CD14-positive monocyte (primary cell): ENCODE results near the gene TUBB6. TPM values are rescaled to one million over a fixed set of nuclear protein-coding genes. Genes with fewer than 3 reads are reported as not detected.

ENCODE experiments used
- DNase-seq, 3 donors: peaks; one replicate each; pipeline ENCODE4 v3.0.0-alpha.2; 2011 to 2022
- H2AFZ ChIP-seq: 2 replicates; pipeline ENCODE4 v1.6.0; 2012; ENCODE audit warnings: mild to moderate bottlenecking, low read depth, low read length, inconsistent platforms; ENCODE audit not compliant: insufficient read depth, poor library complexity, severe bottlenecking
- H3K27ac ChIP-seq, 2 donors: 1 replicate in 1 of 2; 2 replicates in 1 of 2; pipeline ENCODE4 v1.5.1; 2012 to 2013; ENCODE audit warnings: low read length in 2 of 2, control low read depth in 1 of 2, inconsistent platforms in 1 of 2, low read depth in 1 of 2, mild to moderate bottlenecking in 1 of 2
- H3K27me3 ChIP-seq, 2 donors: one replicate each; pipeline versions ENCODE4 v1.6.0 to v1.6.1; 2011 to 2013; ENCODE audit warnings: low read length in 2 of 2; ENCODE audit not compliant: control insufficient read depth in 2 of 2, insufficient read depth in 2 of 2
- H3K36me3 ChIP-seq, 2 donors: replicated peaks in 1 of 2; 1 replicate in 1 of 2; 2 replicates in 1 of 2; pipeline versions ENCODE4 v1.5.1 to v1.6.1; 2012 to 2013; ENCODE audit warnings: low read length in 2 of 2, control low read depth in 1 of 2, inconsistent platforms in 1 of 2, mild to moderate bottlenecking in 1 of 2; ENCODE audit not compliant: insufficient read depth in 2 of 2, control insufficient read depth in 1 of 2
- H3K4me1 ChIP-seq, 2 donors: 1 replicate in 1 of 2; 2 replicates in 1 of 2; pipeline versions ENCODE4 v1.5.1 to v1.6.1; 2012 to 2013; ENCODE audit warnings: low read length in 2 of 2, control low read depth in 1 of 2, inconsistent platforms in 1 of 2, mild to moderate bottlenecking in 1 of 2, moderate library complexity in 1 of 2; ENCODE audit not compliant: insufficient read depth in 2 of 2, control insufficient read depth in 1 of 2
- H3K4me2 ChIP-seq: replicated peaks from 2 replicates; pipeline ENCODE3; 2012; ENCODE audit warnings: low read length, moderate library complexity, mild to moderate bottlenecking; ENCODE audit not compliant: poor library complexity, severe bottlenecking; ENCODE audit errors: extremely low read depth
- H3K4me3 ChIP-seq, 3 experiments: fragments of 200-600 bp in 1 of 3; sonication (generic) in 1 of 3; replicated peaks in 1 of 3; 1 replicate in 2 of 3; 2 replicates in 1 of 3; pipeline ENCODE4 v1.5.1; 2011 to 2013; ENCODE audit warnings: low read length in 3 of 3, mild to moderate bottlenecking in 3 of 3, control low read depth in 2 of 3, low read depth in 2 of 3, inconsistent platforms in 1 of 3, moderate library complexity in 1 of 3
- H3K79me2 ChIP-seq: 2 replicates; pipeline ENCODE4 v1.6.0; 2012; ENCODE audit warnings: mild to moderate bottlenecking, control low read depth, inconsistent platforms, low read length, moderate library complexity; ENCODE audit not compliant: insufficient read depth
- H3K9ac ChIP-seq: 2 replicates; pipeline ENCODE4 v1.6.0; 2017; ENCODE audit warnings: low read length, mild to moderate bottlenecking; ENCODE audit not compliant: insufficient read depth, poor library complexity, severe bottlenecking
- H3K9me3 ChIP-seq, 2 donors: replicated peaks in 1 of 2; 1 replicate in 1 of 2; 2 replicates in 1 of 2; pipeline versions ENCODE4 v1.5.1 to v1.6.1; 2012 to 2013; ENCODE audit warnings: low read length in 2 of 2, control low read depth in 1 of 2; ENCODE audit not compliant: control insufficient read depth in 1 of 2, insufficient read depth in 1 of 2
- H4K20me1 ChIP-seq: 2 replicates; pipeline ENCODE4 v1.6.0; 2012; ENCODE audit warnings: mild to moderate bottlenecking, low read length, control low read depth, moderate library complexity; ENCODE audit not compliant: insufficient read depth
- H3K27ac Mint-ChIP-seq, 7 donors: one replicate each; pipeline ENCODE4 v1.8.0; 2020; ENCODE audit warnings: mild to moderate bottlenecking in 7 of 7, mixed read lengths in 7 of 7, moderate library complexity in 6 of 7, inconsistent platforms in 2 of 7
- H3K27me3 Mint-ChIP-seq, 3 donors: one replicate each; pipeline ENCODE4 v1.8.0; 2021 to 2022; ENCODE audit warnings: low read depth in 3 of 3, mild to moderate bottlenecking in 3 of 3, mixed read lengths in 3 of 3, moderate library complexity in 3 of 3, inconsistent platforms in 1 of 3
- H3K36me3 Mint-ChIP-seq, 2 donors: one replicate each; pipeline ENCODE4 v1.8.0; 2020; ENCODE audit warnings: mixed read lengths in 2 of 2, inconsistent platforms in 1 of 2, mild to moderate bottlenecking in 1 of 2
- H3K4me1 Mint-ChIP-seq: one replicate; pipeline ENCODE4 v1.8.0; 2020; ENCODE audit warnings: mild to moderate bottlenecking, mixed read lengths
- H3K4me3 Mint-ChIP-seq, 2 donors: one replicate each; pipeline ENCODE4 v1.8.0; 2020; ENCODE audit warnings: mild to moderate bottlenecking in 2 of 2, mixed read lengths in 2 of 2, moderate library complexity in 1 of 2
- H3K9me3 Mint-ChIP-seq, 7 donors: one replicate each; pipeline ENCODE4 v1.8.0; 2020 to 2022; ENCODE audit warnings: mixed read lengths in 7 of 7, mild to moderate bottlenecking in 6 of 7, moderate library complexity in 6 of 7, inconsistent platforms in 2 of 7
- WGBS: methylation state at CpG from one replicate; pipeline ENCODE4 v1.1.5; 2013; ENCODE audit warnings: missing lambda C conversion rate; ENCODE audit not compliant: insufficient coverage; 5-methylcytosine and 5-hydroxymethylcytosine counted together
- intact Hi-C, 2 donors: fragments of 100-400 bp; cut with micrococcal nuclease; formaldehyde crosslinking; loops; one replicate each; pipeline versions ENCODE4 v1.15.0 to v1.15.1; 2023
- polyA plus RNA-seq, 3 donors: library from polyadenylated mRNA; depleted of rRNA in 1 of 3; unstranded in 2 of 3; stranded (reverse) in 1 of 3; fragments of 300-500 nt in 2 of 3; fragments of >200 nt in 1 of 3; fragmentation: Illumina TruSeq in 2 of 3; gene quantifications; 1 replicate in 2 of 3; 2 replicates in 1 of 3; pipeline ENCODE4 v1.2.3, GENCODE V29; 2012 to 2021
- TF ChIP-seq, protein P1 (sequence below): fragments of 200-600 bp; IDR thresholded peaks from one replicate; pipeline ENCODE4 v1.8.0; 2022; ENCODE audit warnings: antibody characterized with exemption, mild to moderate bottlenecking

The TUBB6 gene
- polyA plus RNA-seq, 3 donors, result 15.8 to 34.9 (median 27.6) TPM

DNA sequence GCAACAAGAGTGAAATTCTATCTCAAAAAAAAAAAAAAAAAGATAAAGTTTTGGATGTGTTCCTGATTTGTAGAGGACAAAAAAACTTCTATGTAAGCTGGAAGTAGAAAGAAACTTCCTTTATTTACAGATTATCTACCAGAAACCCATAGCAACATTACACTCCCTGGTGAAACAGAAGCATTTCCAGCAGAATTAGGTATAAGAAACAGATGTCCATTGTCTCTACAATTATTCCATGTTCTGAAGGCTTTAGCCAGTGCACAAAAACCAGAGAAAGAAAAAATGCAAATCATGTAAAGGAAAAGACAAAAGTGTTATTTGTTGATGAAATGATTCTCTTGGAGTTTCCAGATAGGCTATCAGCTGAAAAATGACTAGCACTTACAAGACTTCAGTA is 4.9 kb downstream of the TUBB6 start:
- Histone ChIP-seq H3K9ac (no peak overlapping the region), H3K36me3 (peaks cover 3 to 42% of the 10 kb centered on the region in 2 donors), H3K9me3 (peaks cover 8 to 9% of the 10 kb centered on the region in 2 donors), H3K4me1 (peaks cover 20 to 26% of the 10 kb centered on the region in 2 donors), H3K4me2 (no peak overlapping the region), H3K27me3 (peaks cover 0 to 11% of the 10 kb centered on the region in 2 donors), H3K27ac (no peak overlapping the region), H2AFZ (no peak overlapping the region), H3K79me2 (peaks cover 9% of the 10 kb centered on the region), H4K20me1 (no peaks in the 10 kb centered on the region), H3K4me3 (no peak overlapping the region)
- Mint-ChIP-seq H3K36me3 (peaks cover 19 to 37% of the 10 kb centered on the region in 2 donors), H3K4me3 (no peak overlapping the region), H3K27me3 (peaks cover 0 to 15% (median 11%) of the 10 kb centered on the region in 3 donors), H3K27ac (no peak overlapping the region), H3K9me3 (peaks cover 0 to 16% (median 10%) of the 10 kb centered on the region in 7 donors), H3K4me1 (peaks cover 20% of the 10 kb centered on the region)
- TF ChIP-seq, protein P1, sequence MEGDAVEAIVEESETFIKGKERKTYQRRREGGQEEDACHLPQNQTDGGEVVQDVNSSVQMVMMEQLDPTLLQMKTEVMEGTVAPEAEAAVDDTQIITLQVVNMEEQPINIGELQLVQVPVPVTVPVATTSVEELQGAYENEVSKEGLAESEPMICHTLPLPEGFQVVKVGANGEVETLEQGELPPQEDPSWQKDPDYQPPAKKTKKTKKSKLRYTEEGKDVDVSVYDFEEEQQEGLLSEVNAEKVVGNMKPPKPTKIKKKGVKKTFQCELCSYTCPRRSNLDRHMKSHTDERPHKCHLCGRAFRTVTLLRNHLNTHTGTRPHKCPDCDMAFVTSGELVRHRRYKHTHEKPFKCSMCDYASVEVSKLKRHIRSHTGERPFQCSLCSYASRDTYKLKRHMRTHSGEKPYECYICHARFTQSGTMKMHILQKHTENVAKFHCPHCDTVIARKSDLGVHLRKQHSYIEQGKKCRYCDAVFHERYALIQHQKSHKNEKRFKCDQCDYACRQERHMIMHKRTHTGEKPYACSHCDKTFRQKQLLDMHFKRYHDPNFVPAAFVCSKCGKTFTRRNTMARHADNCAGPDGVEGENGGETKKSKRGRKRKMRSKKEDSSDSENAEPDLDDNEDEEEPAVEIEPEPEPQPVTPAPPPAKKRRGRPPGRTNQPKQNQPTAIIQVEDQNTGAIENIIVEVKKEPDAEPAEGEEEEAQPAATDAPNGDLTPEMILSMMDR, result no peak
- no peak for DNase-seq
- intact Hi-C loops, result no loop called here

DNA sequence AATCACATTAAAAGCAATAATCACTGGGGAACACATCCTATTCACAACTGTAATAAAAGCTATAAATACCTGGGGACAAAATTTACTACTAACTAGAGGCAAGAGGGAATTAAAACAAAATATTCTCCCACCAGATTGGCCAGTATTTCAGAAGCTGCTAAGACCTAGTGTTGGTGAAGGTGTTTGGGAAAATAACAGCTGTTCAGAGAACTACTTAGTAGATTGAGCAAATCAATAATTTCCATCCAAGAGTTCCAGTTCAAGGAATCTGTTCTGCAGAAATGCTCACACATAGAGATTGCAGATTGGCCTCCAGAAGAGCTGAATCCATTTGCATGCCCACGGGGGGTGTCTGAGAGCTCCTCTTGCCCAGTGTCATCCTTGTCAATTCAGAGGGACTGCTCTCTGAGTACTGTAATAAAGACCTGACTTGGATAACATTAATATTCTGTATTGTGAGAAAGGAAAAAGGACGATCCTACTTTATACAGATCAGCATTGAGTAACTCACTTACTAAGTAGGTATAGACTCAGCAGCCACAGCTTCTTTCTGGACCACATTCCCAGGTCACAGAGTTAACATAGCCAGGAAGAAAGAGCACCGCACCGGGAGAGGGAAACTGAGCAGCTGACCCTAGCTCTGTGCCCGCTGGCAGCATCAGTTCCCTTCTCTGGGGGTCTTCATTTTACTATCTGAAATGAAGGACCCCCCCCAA is 5.6 kb downstream of the TUBB6 start:
- H3K4me2 ChIP-seq, result no peak overlapping the region
- no peaks in the 10 kb centered on the region for H4K20me1 ChIP-seq
- H3K9ac ChIP-seq, result no peak overlapping the region
- H3K4me1 Mint-ChIP-seq, result peaks cover 24% of the 10 kb centered on the region
- peaks cover 0 to 11% of the 10 kb centered on the region in 2 donors for H3K27me3 ChIP-seq
- peaks cover 0 to 16% (median 10%) of the 10 kb centered on the region in 7 donors for H3K9me3 Mint-ChIP-seq
- H3K9me3 ChIP-seq, result peaks cover 8 to 9% of the 10 kb centered on the region in 2 donors
- H2AFZ ChIP-seq, result no peak overlapping the region
- no peak overlapping the region for H3K4me3 Mint-ChIP-seq
- TF ChIP-seq, protein P1, result no peak
- peak overlapping the region in 4 of 7 donors; percentile 9 to 69 (median 14) for H3K27ac Mint-ChIP-seq
- DNase-seq, result no peak
- peaks cover 25 to 27% of the 10 kb centered on the region in 2 donors for H3K4me1 ChIP-seq
- H3K79me2 ChIP-seq, result peaks cover 9% of the 10 kb centered on the region
- peaks cover 3 to 42% of the 10 kb centered on the region in 2 donors for H3K36me3 ChIP-seq
- peaks cover 0 to 13% (median 11%) of the 10 kb centered on the region in 3 donors for H3K27me3 Mint-ChIP-seq
- WGBS, result 100% methylated on average over 1 of the region's 5 CpGs
- H3K4me3 ChIP-seq, result no peak overlapping the region
- intact Hi-C loops, result no loop called here
- peak overlapping the region in 1 of 2 donors; percentile 5 for H3K27ac ChIP-seq
- H3K36me3 Mint-ChIP-seq, result peaks cover 19 to 37% of the 10 kb centered on the region in 2 donors
